ENCODE measurements around the gene UGT3A2.

The UGT3A2 gene

DNA sequence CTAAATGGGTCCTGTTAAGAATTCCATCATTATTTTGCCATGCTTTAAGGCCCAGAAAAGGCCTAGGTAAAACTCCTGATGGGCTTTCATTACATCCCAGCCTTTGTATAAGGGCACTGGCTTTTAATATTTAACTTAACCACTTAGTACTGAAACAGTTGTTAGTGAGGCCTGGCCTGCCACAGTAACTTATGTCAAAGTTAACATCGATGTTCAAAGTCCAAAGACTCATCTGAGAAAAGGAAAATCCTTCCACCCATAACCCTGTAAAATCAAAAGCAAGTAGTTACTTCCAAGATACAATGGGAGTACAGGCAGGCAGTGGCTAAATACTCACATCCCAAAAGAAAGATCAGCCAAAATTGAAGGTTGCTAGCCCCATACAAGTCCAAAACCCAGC is 60.5 kb downstream of the UGT3A2 start:
- no peak for DNase-seq (ENCODE audit: low spot score)

GRCh38 chr5:36001032-36001431 is 65.7 kb downstream of the UGT3A2 start:
- no peak for DNase-seq (ENCODE audit: low spot score)

GRCh38 chr5:35999547-35999946 is 67.1 kb downstream of the UGT3A2 start:
- no peak for DNase-seq (ENCODE audit: low spot score)

GRCh38 chr5:35996076-35996475 is 70.6 kb downstream of the UGT3A2 start:
- no peak for DNase-seq (ENCODE audit: low spot score)

- no peak for DNase-seq (ENCODE audit: low spot score)
Observed at GRCh38 chr5:35990941-35991611, 75.6 kb downstream of the UGT3A2 start, which contains the start of gene UGT3A1. TSS of gene UGT3A1 (minus strand) at chr5:35991390. CDS start at chr5:35991240, 150 bp downstream.

DNA sequence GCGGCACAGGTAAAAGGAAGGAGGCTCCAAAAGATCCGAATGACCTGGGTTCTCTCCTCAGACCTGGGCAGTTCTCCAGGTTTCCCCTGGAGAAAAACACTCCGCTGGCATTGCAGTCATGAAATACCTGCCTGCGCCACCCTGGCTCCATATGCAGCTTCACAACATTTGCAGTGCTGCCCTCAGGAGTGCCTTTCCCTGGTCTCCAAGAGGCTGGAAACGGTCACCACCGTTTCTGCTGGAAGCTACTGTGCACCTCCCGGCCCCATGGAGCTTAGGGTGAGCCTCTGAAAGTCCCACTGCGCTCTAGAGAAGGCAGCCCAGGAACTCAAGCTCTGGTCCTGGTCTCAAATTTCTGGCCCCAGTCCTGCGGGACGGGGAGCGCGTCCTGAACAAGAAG is 76.2 kb downstream of the UGT3A2 start:
- no peak for DNase-seq (ENCODE audit: low spot score)

GRCh38 chr5:35988529-35988928 is 78.2 kb downstream of the UGT3A2 start:
- DNase-seq (ENCODE audit: low spot score), result no peak

- DNase-seq (ENCODE audit: low spot score), result no peak
Observed at GRCh38 chr5:35987776-35988175, 78.9 kb downstream of the UGT3A2 start.

Measured in NAMALWA (cell line).